Fibroblast of lung (primary cell): ENCODE measurements around the gene BRME1. TPM values are rescaled to one million over a fixed set of nuclear protein-coding genes. Genes with fewer than 3 reads are reported as not detected.

Experiments
- DNase-seq, 2 donors: peaks; one replicate each; pipeline versions ENCODE4 v3.0.0 to v3.0.0-alpha.2; 2010; ENCODE audit warnings: low read depth in 2 of 2
- H2AFZ ChIP-seq: 2 replicates; pipeline ENCODE4 v1.5.1; 2012; ENCODE audit warnings: low read length, control low read depth, inconsistent platforms
- H3K27ac ChIP-seq: 2 replicates; pipeline ENCODE4 v1.5.1; 2011; ENCODE audit warnings: low read length, control low read depth; ENCODE audit not compliant: insufficient read depth
- H3K27me3 ChIP-seq: 2 replicates; pipeline ENCODE4 v1.5.1; 2011; ENCODE audit warnings: mild to moderate bottlenecking, low read length; ENCODE audit not compliant: control insufficient read depth, insufficient read depth
- H3K36me3 ChIP-seq: 2 replicates; pipeline ENCODE4 v1.5.1; 2011; ENCODE audit warnings: low read length; ENCODE audit not compliant: control insufficient read depth, insufficient read depth
- H3K4me1 ChIP-seq: 2 replicates; pipeline ENCODE4 v1.5.1; 2011; ENCODE audit warnings: low read length; ENCODE audit not compliant: control insufficient read depth, insufficient read depth; ENCODE audit errors: extremely low read depth
- H3K4me2 ChIP-seq: 2 replicates; pipeline ENCODE4 v1.5.1; 2011; ENCODE audit warnings: low read length, control low read depth; ENCODE audit not compliant: insufficient read depth; ENCODE audit errors: extremely low read depth
- H3K4me3 ChIP-seq, 4 experiments: fragments of 200-600 bp in 1 of 4; sonication (generic) in 1 of 4; replicated peaks in 1 of 4; 2 replicates each; pipeline ENCODE4 v1.5.1; 2011 to 2016; ENCODE audit warnings: low read length in 4 of 4, low read depth in 3 of 4, mild to moderate bottlenecking in 3 of 4, control low read depth in 2 of 4, inconsistent platforms in 1 of 4, mixed read lengths in 1 of 4; ENCODE audit not compliant: insufficient read depth in 1 of 4; ENCODE audit errors: control extremely low read depth in 1 of 4
- H3K79me2 ChIP-seq: 2 replicates; pipeline ENCODE4 v1.5.1; 2012; ENCODE audit warnings: mild to moderate bottlenecking, low read length, inconsistent platforms; ENCODE audit not compliant: control insufficient read depth, insufficient read depth
- H3K9ac ChIP-seq: 2 replicates; pipeline ENCODE4 v1.5.1; 2011; ENCODE audit warnings: mild to moderate bottlenecking, low read length, control low read depth; ENCODE audit not compliant: insufficient read depth
- H3K9me3 ChIP-seq: 2 replicates; pipeline ENCODE4 v1.5.1; 2012; ENCODE audit warnings: low read depth, low read length; ENCODE audit not compliant: control insufficient read depth, insufficient read depth
- H4K20me1 ChIP-seq: 2 replicates; pipeline ENCODE4 v1.5.1; 2011; ENCODE audit warnings: low read length; ENCODE audit not compliant: control insufficient read depth, insufficient read depth; ENCODE audit errors: extremely low read depth
- CTCF ChIP-seq, 2 donors: IDR thresholded peaks in 1 of 2; conservative IDR thresholded peaks in 1 of 2; 1 replicate in 1 of 2; 2 replicates in 1 of 2; pipeline ENCODE4 v1.5.1; 2011 to 2012; ENCODE audit warnings: low read length in 2 of 2, control low read depth in 1 of 2, inconsistent platforms in 1 of 2, low read depth in 1 of 2, mild to moderate bottlenecking in 1 of 2
- EZH2 ChIP-seq: IDR thresholded peaks from 2 replicates; pipeline ENCODE4 v1.5.1; 2012; ENCODE audit warnings: low read length, control low read depth, mild to moderate bottlenecking; ENCODE audit errors: missing control alignments
- polyA plus RNA-seq, 2 donors: library from polyadenylated mRNA; depleted of rRNA in 1 of 2; stranded (reverse) in 1 of 2; unstranded in 1 of 2; fragments of >200 nt; gene quantifications; 2 replicates each; pipeline ENCODE4 v1.2.1, GENCODE V29; 2011 to 2012; ENCODE audit warnings: missing spikeins in 1 of 2
- total RNA-seq: library from RNA; depleted of rRNA; stranded (reverse); fragments of >200 nt; gene quantifications from 2 replicates; pipeline ENCODE4 v1.2.1, GENCODE V29; 2014

The BRME1 gene
- total and polyA plus RNA-seq, 2 donors (not counting 1 experiment from before 2014, with no cell fraction given): 0.23 to 0.83 TPM

- H3K4me2 ChIP-seq: peak overlapping the region; percentile 56
- peak overlapping the region; percentile 34 for H2AFZ ChIP-seq
- H3K36me3 ChIP-seq: no peaks in the 10 kb centered on the region
- no peak overlapping the region for H3K9ac ChIP-seq
- no peaks in the 10 kb centered on the region for H4K20me1 ChIP-seq
- H3K27me3 ChIP-seq: no peaks in the 10 kb centered on the region
- no peaks in the 10 kb centered on the region for H3K9me3 ChIP-seq
- DNase-seq: peak; percentile 89 to 93
- H3K4me1 ChIP-seq: peaks cover 14% of the 10 kb centered on the region
- H3K4me3 ChIP-seq: peak overlapping the region in 1 of 4 experiments; percentile 27
- peak overlapping the region; percentile 74 for H3K27ac ChIP-seq
- no peaks in the 10 kb centered on the region for H3K79me2 ChIP-seq
- peak; percentile 88 to 93 for TF ChIP-seq CTCF (conservative IDR thresholded peaks at IDR 0.05 in 1 of 2, IDR thresholded peaks at IDR 0.05 in 1 of 2; ENCODE audit: low read depth in 1 of 2, low read length in 2 of 2)
- TF ChIP-seq EZH2: no peak
Observed at GRCh38 chr19:13880059-13881043, 25.6 kb downstream of the BRME1 start.

GRCh38 chr19:13877303-13877702 lies 28.6 kb downstream of the BRME1 start:
- no peak overlapping the region for H3K27ac ChIP-seq
- no peak overlapping the region for H3K4me3 ChIP-seq
- no peak for DNase-seq
- H2AFZ ChIP-seq: no peak overlapping the region
- no peaks in the 10 kb centered on the region for H3K9me3 ChIP-seq
- H3K9ac ChIP-seq: no peak overlapping the region
- H3K4me1 ChIP-seq: peaks cover 14% of the 10 kb centered on the region
- no peaks in the 10 kb centered on the region for H3K27me3 ChIP-seq
- TF ChIP-seq EZH2: no peak
- TF ChIP-seq CTCF (conservative IDR thresholded peaks at IDR 0.05 in 1 of 2, IDR thresholded peaks at IDR 0.05 in 1 of 2; ENCODE audit: low read depth in 1 of 2, low read length in 2 of 2): no peak
- H3K79me2 ChIP-seq: no peaks in the 10 kb centered on the region
- H3K36me3 ChIP-seq: no peaks in the 10 kb centered on the region
- H3K4me2 ChIP-seq: no peak overlapping the region
- H4K20me1 ChIP-seq: no peaks in the 10 kb centered on the region

GRCh38 chr19:13876834-13877233 lies 29.1 kb downstream of the BRME1 start, which contains the start of gene NANOS3:
Gene NANOS3 (plus strand): TSS chr19:13877134. CDS start chr19:13877249, 115 bp downstream.
- Histone ChIP-seq H3K79me2 (no peaks in the 10 kb centered on the region), H3K4me2 (no peak within 1 kb of the TSS), H2AFZ (no peak within 1 kb of the TSS), H3K9me3 (no peaks in the 10 kb centered on the region), H3K27me3 (no peaks in the 10 kb centered on the region), H3K9ac (no peak within 1 kb of the TSS), H3K36me3 (no peaks in the 10 kb centered on the region), H4K20me1 (no peaks in the 10 kb centered on the region), H3K4me1 (peaks cover 14% of the 10 kb centered on the region), H3K27ac (no peak within 1 kb of the TSS), H3K4me3 (no peak within 1 kb of the TSS)
- DNase-seq: no peak
- no peak for TF ChIP-seq CTCF (conservative IDR thresholded peaks at IDR 0.05 in 1 of 2, IDR thresholded peaks at IDR 0.05 in 1 of 2; ENCODE audit: low read depth in 1 of 2, low read length in 2 of 2)
- TF ChIP-seq EZH2: no peak
